HG03039 (cell line): ENCODE data around the gene ZYG11B.
"Not testable (repeated sequence)": the region's sequence is repeated elsewhere in the genome, so short reads cannot be mapped to it uniquely, and the experiment has no call there.

ENCODE experiments used
- ATAC-seq: cut with Tn5 transposase; IDR thresholded peaks from one replicate; pipeline ENCODE4 v1.9.1; 2021; ENCODE audit warnings: mild to moderate bottlenecking, moderate library complexity; ENCODE audit not compliant: unreplicated experiment

The ZYG11B gene

DNA sequence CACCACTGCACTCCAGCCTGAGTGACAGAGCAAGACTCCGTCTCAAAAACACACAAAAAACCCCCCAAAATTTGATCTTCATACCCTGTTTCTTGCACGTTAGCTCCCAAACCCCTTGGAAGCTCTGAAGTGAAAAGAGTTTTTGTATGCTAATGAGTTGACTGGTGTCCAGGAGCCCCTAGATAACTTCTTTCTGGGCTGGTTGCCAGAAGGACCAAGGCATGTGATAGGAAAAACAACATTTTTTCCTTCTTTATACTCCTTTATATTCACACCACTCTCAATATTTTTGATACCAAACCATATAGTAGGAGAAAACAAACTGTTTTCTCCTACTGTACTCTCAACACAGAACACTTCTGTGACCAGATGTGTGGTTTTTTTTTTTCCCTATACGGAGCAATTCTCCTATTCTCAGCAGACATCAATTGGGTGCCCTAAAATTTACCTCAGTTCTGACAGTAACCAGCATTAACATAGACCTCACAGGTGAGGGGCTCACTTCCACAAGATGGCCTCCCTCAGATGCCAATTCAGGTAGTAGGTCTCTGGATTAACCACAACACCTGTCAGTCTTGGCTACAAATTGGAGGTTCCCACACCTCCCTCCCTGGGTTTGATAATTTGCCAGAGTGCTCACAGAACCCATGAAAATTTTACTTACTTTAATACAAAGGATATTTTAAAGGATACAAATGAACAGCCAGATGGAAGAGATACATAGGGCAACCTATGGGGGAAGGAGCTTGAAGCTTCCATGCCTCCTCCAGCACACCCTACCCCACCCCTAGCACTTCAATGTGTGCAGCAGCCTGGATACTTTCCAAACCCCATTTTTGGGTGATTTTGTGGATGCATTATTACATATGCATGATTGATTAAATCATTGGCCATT is 25.6 kb downstream of the ZYG11B start:
- no peak for ATAC-seq

DNA sequence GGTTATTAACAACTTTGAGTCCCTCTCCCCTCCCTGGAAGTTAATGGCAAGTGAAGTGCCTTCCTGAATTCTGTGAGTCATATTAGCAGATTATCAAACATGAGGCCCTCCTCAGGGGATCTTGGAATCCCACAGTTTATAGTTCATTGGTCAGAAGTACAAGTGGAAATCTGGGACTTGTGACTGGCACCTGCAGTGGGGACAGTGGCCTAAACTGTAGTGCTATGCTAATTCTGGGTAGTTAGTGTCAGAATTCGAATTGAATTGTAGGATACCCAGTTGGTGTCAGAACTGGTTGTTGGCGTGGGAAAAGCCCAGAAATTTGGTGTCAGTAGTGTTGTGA is 26.2 kb downstream of the ZYG11B start:
- no peak for ATAC-seq

DNA sequence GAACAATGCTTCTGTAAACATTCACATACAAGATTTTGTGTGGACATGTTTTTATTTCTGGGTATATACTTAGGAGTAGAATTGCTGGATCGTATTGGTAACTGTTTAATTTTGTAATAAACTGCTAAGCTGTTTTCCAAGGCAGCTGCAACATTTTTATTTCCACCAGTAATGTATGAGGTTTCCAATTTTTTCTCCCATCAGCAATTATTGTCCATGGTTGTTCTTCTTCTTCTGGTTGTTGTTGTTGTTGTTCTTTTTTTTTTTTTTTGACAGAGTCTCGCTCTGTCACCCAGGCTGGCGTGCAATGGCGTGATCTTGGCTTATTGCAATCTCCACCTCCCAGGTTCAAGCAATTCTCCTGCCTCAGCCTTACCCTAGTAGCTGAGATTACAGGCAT is 26.9 kb downstream of the ZYG11B start:
- no peak for ATAC-seq

DNA sequence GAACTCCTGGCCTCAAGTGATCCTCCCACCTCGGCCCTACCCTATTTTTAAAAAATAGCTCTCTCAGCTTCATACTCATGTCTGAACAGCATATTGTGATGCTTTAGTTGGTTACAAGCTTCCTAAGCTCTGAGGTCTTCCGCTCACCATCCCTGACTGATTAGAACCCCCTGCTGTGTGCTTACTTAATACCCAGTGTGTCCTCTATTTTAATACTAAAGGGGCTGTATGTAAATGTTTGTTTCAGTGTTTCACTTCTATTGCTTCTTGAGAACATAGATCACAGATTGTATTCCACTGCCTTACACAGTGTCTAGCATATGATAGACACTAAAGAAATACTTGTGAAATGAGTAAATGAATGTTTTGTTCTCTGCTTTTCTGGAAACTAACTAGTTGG is 29.8 kb downstream of the ZYG11B start:
- ATAC-seq = no peak

DNA sequence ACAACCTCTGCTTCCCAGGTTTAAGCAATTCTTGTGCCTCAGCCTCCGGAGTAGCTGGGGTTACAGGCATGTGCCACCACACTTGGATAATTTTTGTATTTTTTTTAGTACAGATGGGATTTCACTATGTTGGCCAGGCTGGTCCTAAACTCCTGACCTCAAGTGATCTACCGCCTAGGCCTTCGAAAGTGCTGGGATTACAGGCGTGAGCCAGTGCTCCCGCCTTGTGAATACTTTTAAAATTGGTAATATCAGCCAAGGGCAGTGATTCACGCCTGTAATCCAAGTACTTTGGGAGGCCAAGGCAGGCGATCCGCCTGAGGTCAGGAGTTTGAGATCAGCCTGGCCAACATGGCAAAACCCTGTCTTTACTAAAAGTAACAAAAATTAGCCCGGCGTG is 33.7 kb downstream of the ZYG11B start:
- no peak for ATAC-seq

DNA sequence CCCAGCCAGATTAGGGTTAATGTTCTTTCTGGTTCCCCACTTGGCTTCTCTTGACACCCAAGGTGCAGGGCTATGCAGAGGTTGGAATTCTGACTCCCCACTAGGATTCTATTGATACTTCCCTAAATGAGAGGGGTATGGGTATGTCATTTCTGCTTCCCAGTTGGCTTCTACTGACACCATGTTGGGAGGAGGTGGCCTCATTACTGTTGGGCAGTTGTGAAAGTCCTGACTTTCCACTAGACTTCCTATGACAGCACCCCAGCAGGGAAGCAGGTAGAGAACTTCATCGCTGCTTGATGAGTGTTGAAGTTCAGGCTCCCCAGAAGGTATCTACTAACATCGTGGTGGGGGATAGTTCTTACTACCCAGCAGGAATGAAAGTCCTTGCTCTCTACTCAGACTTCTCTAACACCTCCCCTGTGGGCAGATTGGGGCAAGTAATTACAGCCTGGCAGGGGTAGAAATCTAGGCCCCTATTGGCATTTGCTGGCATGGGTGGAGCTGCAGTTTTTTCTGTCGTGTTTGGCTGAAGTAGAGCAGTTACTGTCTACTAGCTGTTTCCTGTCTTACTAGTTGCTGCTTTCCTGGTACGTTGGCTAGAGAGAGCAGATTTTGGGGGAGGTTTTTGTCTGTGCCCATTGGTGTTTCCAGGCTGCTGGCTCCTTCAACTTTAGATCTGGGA is 41.5 kb downstream of the ZYG11B start:
- no peak for ATAC-seq

DNA sequence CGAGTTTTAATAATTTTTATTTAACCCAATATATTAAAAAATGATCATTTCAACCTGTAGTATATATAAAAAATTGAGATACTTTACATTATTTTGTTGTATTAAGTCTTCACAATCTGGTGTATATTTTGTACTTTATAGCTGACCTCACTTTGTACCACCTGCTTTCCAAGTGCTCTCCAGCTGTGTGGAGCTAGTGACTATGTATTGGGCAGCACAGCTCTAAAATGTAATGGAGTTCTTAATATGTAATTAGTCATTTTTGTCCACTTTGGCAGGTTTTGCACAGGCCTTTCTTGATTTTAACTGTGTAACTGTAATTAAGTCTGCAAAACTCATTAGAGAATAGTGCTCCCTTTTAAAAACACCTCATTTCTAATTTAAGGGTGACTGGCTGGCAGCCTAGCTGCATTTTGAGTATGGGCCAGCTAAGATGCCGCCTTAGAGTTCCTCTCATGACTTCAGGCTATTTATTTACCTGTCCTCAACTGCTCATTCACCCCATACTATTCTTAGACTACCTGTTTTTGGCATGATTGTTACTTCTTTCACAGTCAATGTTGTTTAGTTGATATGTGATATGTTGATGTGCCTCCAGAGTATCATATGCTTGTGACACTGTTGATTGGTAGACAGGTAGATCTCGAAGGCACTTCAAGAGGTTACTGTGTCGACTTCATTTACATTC is 43.2 kb downstream of the ZYG11B start:
- ATAC-seq = no peak

DNA sequence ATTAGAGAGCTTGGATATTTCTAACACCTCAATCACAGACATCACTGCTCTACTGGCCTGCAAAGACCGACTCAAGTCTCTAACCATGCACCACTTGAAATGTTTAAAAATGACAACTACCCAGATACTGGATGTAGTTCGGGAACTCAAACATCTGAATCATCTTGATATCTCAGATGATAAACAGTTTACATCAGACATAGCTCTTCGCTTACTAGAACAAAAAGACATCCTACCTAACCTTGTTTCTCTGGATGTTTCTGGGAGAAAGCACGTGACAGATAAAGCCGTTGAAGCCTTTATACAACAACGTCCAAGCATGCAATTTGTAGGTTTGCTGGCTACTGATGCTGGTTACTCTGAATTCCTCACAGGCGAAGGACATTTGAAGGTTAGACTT is 45.1 kb downstream of the ZYG11B start:
- no peak for ATAC-seq

DNA sequence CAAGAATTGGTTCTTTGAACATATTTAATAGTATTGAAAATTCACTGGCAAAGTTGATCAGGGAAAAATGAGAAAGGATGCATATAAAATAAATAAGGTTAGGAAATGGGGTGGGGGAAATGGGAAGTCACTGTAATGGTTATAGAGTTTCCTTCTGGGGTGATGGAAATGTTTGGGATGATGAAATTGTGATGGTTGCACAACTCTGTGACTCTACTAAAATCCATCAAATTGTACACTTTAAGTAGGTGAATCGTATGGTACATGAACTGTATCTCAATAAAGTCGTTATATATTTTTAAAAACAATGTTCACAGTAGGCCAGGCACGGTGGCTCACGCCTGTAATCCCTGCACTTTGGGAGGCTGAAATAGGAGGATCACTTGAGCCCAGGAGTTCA is 59.9 kb downstream of the ZYG11B start:
- ATAC-seq = no peak

DNA sequence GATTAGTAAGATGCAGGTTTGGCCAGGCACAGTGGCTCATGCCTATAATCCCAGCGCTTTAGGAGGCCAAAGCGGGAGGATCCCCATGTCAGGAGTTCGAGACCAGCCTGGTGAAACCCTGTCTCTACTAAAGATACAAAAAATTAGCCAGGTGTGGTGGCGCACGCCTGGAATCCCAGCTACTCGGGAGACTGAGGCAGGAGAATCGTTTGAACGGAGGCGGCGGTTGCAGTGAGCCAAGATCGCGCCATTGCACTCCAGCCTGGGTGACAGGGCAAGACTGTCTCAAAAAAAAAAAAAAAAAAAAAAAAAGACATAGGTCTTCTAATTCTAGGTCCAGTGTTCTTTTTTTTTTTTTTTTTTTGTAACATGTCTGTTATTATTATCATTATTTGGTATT is 64.2 kb downstream of the ZYG11B start:
- ATAC-seq = not testable (repeated sequence)

DNA sequence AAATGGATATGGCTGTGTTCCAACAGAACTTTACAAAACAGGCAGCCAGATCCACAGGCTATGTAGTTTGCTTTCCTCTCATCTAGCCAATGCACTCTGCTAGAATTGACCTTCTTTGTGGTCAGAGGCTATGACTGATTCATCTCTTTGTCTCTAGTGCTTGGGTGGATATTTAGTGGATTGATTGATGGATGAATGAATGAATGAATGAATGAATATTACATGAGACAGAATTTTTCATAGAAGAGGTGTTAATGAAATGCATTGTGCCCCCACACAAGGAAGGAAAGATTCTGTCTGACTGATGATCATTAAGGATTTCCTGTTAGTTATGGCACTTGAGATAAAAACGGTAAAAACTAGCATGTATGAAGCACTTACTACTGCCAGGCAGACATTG is 65.8 kb downstream of the ZYG11B start:
- ATAC-seq = no peak

DNA sequence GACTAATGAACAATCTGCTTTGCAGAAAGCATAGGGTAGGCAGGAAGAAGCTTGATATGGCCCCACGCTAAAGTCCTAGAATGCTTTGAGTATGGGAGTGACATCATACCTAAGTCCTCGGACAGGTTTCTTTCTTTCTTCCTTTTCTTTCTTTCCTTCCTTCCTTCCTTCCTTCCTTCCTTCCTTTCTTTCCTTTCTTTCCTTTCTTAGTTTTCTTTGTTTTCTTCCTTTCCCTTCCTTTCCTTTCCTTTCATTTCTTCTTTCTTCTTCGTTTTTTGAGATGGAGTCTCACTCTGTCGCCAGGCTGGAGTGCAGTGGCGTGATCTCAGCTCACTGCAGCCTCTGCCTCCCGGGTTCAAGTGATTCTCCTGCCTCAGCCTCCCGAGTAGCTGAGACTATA is 67.5 kb downstream of the ZYG11B start:
- not testable (repeated sequence) for ATAC-seq

DNA sequence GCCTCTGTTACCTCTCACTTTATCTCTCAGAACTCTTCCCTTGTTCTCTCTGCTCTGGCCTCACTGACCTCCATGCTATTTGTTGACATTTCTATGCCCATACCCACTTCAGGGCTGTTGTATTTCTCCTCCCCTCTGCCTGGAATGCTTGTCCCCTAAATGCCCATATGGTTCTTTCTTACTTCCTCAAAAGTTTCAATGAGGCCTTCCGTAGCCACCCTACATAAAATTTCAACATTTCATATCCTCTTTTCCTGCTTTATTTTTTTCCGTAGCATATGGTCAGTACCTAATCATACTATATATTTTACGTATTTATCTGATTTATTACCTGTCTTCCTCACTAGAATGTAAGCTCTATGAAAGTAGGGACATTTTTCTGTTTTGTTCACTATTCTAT is 69.2 kb downstream of the ZYG11B start:
- no peak for ATAC-seq

DNA sequence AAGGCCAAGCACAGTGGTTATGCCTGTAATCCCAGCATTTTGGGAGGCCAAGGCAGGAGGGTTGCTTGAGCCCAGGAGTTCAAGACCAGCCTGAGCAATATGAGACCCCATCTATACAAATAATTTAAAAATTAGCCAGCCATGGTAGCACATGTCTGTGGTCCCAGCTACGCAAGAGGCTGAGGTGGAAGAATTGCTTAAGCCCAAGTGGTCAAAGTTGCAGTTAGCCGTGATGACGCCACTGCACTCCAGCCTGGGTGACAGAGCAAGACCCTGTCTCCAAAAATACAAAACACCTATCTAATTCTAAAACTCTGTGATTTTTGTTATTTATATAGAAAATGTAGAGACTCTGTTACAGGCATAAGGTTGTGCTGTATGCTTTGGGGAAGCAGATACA is 72.1 kb downstream of the ZYG11B start:
- no peak for ATAC-seq

DNA sequence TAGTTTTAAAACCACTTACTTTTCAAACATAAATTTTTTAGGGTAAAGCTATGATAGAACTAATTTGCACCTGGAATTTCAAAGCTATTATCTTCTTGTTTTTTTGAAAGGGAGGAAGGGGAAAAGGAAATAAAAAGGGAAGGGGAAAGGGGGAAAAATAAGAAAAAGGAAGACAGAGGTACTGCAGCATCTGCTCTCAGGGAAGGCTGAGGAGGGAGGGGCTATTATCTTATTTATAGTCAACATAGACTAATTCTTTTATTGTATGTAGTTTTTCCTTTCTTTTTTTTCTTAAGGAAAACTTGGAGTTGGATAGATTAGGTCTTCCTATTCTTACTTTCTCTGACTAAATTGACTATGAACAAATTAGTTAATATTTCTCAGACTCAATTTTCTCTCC is 74.8 kb downstream of the ZYG11B start:
- no peak for ATAC-seq

DNA sequence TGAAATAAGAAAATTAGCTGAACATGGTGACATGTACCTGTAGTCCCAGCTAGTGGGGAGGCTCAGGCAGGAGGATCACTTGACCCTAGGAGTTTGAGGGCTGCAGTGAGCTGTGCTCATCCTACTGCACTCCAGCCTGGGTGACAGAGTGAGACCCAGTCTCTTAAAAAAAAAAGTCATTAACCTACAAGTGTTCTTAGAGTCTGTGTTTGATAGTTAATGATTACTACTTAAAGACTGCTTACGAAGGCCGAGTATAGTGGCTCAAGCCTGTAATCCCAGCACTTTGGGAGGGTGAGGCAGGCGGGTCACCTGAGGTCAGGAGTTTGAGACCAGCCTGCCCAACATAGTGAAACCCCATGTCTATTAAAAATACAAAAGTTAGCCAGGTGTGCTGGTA is 77.8 kb downstream of the ZYG11B start:
- not testable (repeated sequence) for ATAC-seq

DNA sequence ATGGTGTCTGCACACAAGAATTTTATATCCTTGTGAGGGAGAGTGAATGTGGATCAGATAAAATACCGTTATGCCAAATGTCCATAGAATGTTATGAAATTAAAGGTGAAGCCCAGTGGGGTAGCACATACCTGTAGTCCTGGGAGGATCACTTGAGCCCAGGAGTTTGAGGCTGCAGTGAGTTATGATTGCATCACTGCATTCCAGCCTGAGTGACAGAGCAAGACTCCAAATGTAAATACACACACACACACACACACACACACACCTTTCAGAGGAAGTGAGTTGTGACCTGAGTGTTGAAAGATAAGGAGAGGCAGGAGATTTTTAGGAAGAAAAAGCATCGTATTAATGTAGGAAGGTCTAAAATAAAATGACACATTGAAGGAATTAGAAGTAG is 88.2 kb downstream of the ZYG11B start:
- ATAC-seq = no peak

DNA sequence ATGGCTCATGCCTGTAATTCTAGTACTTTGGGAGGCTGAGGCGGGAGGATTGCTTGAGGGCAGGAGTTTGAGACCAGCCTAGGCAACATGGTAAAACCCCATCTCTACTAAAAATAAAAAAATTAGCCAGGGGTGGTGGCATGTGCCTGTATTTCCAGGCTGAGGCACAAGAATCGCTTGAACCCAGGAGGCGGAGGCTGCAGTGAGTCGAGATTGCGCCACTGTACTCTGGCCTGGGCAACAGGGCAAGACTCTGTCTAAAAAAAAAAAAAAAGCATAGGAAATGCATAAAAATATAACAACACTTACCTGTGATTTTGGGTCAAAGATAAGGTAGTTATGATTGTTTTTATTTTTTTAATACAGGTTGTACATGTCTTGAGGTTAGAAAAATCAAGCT is 94.6 kb downstream of the ZYG11B start:
- ATAC-seq = not testable (repeated sequence)

DNA sequence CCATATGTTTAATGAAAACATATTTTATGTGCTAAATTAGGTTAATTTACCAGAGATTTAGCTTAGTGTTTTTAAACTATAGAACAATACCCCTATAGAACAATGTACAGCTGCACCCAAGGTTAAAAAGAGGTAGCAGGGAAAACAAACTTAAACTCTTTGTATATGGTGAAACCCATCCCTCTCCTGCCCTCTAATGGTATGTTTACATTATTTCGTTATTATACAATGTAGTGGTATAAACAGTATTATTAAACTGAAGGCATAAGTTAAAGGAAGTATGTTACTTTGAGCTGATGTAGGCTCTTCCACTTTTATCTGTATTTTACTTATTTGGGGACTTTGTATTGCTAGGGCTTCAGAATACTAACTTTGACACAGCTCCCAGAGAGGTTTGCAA is 99.6 kb downstream of the ZYG11B start:
- no peak for ATAC-seq

DNA sequence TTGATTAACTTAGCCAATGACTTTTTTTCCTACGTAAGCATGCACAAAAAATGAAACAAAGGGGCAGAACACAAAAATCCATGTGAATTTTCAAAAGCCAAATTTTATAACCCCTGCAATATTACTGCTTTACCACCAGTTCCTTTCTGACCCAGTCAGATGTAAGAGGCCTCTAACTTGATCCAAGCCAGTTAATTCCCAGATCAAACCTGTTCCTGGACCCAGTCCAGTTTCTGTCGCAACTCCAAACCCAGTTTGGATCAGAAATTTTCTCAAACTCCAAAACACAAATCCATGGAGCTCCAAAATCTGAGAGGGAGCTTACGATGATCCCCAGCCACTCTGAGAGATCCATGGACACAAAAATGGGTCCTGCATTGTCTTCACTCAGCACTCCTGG is 108.5 kb downstream of the ZYG11B start:
- ATAC-seq = no peak

DNA sequence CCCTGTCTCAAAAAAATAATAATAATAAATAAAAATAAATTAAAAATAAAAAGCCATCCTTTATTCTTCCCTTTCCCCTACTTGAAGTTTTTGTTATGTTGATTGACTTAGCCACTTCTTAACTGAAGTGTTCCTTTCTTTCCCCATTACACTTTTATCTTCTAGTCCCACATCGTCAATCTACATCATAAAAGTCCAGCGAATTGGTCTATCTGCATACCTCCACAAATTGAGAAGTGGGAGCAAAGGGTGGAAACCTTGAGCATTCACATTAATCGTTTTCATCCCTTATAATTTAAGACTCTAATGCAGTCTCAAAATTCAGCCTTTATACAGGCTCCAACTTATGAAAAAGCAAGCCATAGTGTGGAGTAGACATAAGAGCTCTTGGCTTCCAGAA is 109.8 kb downstream of the ZYG11B start:
- ATAC-seq = no peak

DNA sequence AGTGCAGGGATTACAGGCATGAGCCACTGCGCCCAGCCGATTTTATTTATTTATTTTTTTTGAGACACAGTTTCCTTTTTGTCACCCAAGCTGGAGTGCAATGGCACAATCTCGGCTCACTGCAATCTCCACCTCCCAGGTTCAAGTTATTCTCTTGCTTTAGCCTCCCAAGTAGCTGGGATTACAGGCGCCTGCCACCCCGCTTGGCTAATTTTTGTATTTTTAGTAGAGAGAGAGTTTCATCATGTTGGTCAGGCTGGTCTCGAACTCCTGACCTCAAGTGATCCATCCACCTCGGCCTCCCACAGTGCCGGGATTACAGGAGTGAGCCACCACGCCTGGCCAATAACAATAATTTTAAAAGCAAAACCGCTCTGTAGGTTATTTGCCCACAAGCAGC is 112.9 kb downstream of the ZYG11B start:
- ATAC-seq = not testable (repeated sequence)
